SK-N-DZ (cell line): ENCODE measurements around the gene BSN.

ENCODE experiments used
- DNase-seq: peaks from one replicate; pipeline ENCODE4 v3.0.0-alpha.2; 2015; ENCODE audit warnings: low spot score

Gene BSN

GRCh38 chr3:49593041-49593440, 38.8 kb downstream of the BSN start:
- DNase-seq, result no peak

GRCh38 chr3:49600781-49601180, 46.5 kb downstream of the BSN start:
- no peak for DNase-seq

GRCh38 chr3:49601358-49602048, 47.2 kb downstream of the BSN start:
- no peak for DNase-seq

GRCh38 chr3:49602049-49602554, 47.8 kb downstream of the BSN start:
- no peak for DNase-seq

- DNase-seq, result no peak
Observed at GRCh38 chr3:49602877-49603411, 48.7 kb downstream of the BSN start.

- DNase-seq, result no peak
Observed at GRCh38 chr3:49606427-49606826, 52.1 kb downstream of the BSN start.

GRCh38 chr3:49607105-49607591, 52.9 kb downstream of the BSN start:
- DNase-seq, result no peak

- DNase-seq, result no peak
Observed at GRCh38 chr3:49607796-49608195, 53.5 kb downstream of the BSN start.

GRCh38 chr3:49609314-49609713, 55.0 kb downstream of the BSN start:
- no peak for DNase-seq

- DNase-seq, result no peak
Observed at GRCh38 chr3:49609815-49610214, 55.5 kb downstream of the BSN start.

- no peak for DNase-seq
Observed at GRCh38 chr3:49610666-49611280, 56.5 kb downstream of the BSN start.

- DNase-seq, result no peak
Observed at GRCh38 chr3:49611291-49611690, 57.0 kb downstream of the BSN start.

- DNase-seq, result no peak
Observed at GRCh38 chr3:49611719-49612118, 57.4 kb downstream of the BSN start.

- DNase-seq, result no peak
Observed at GRCh38 chr3:49614936-49615335, 60.7 kb downstream of the BSN start.

- no peak for DNase-seq
Observed at GRCh38 chr3:49616061-49616460, 61.8 kb downstream of the BSN start.

- DNase-seq, result no peak
Observed at GRCh38 chr3:49616491-49616941, 62.2 kb downstream of the BSN start.

- no peak for DNase-seq
Observed at GRCh38 chr3:49617390-49618013, 63.2 kb downstream of the BSN start.

GRCh38 chr3:49618412-49618811, 64.1 kb downstream of the BSN start:
- DNase-seq, result no peak

GRCh38 chr3:49619649-49620048, 65.4 kb downstream of the BSN start:
- DNase-seq, result no peak

GRCh38 chr3:49620728-49621127, 66.5 kb downstream of the BSN start:
- no peak for DNase-seq

GRCh38 chr3:49623071-49623470, 68.8 kb downstream of the BSN start:
- no peak for DNase-seq

- no peak for DNase-seq
Observed at GRCh38 chr3:49625071-49625470, 70.8 kb downstream of the BSN start.
